Dedifferentiated amniotic fluid mesenchymal stem cell (primary cell): ENCODE results near the gene MRPS9.

Source experiments
- DNase-seq: peaks from one replicate; pipeline ENCODE4 v3.0.0-alpha.2; 2016; ENCODE audit errors: extremely low spot score

Gene MRPS9

GRCh38 chr2:105118960-105119359 is 81.1 kb downstream of the MRPS9 start:
- DNase-seq = no peak

GRCh38 chr2:105121434-105121833 is 83.6 kb downstream of the MRPS9 start:
- DNase-seq = no peak

GRCh38 chr2:105125428-105125827 is 87.6 kb downstream of the MRPS9 start:
- DNase-seq = no peak

GRCh38 chr2:105125920-105126319 is 88.1 kb downstream of the MRPS9 start:
- no peak for DNase-seq

- no peak for DNase-seq
Observed at GRCh38 chr2:105126336-105126735, 88.5 kb downstream of the MRPS9 start.

- DNase-seq = no peak
Observed at GRCh38 chr2:105127289-105127915, 89.5 kb downstream of the MRPS9 start.

- no peak for DNase-seq
Observed at GRCh38 chr2:105129722-105130232, 91.9 kb downstream of the MRPS9 start.

- no peak for DNase-seq
Observed at GRCh38 chr2:105130546-105130945, 92.7 kb downstream of the MRPS9 start.

GRCh38 chr2:105134081-105134480 is 96.2 kb downstream of the MRPS9 start:
- DNase-seq = no peak

- no peak for DNase-seq
Observed at GRCh38 chr2:105135436-105135835, 97.6 kb downstream of the MRPS9 start.

- no peak for DNase-seq
Observed at GRCh38 chr2:105136394-105136793, 98.5 kb downstream of the MRPS9 start.

GRCh38 chr2:105138643-105139042 is 100.8 kb downstream of the MRPS9 start:
- no peak for DNase-seq

GRCh38 chr2:105139556-105140239 is 101.8 kb downstream of the MRPS9 start:
- DNase-seq = no peak

- no peak for DNase-seq
Observed at GRCh38 chr2:105140240-105140568, 102.3 kb downstream of the MRPS9 start.

GRCh38 chr2:105141099-105141614 is 103.3 kb downstream of the MRPS9 start:
- no peak for DNase-seq

GRCh38 chr2:105142239-105142638 is 104.4 kb downstream of the MRPS9 start:
- no peak for DNase-seq

- DNase-seq = no peak
Observed at GRCh38 chr2:105143094-105143466, 105.2 kb downstream of the MRPS9 start.

- no peak for DNase-seq
Observed at GRCh38 chr2:105143467-105144151, 105.7 kb downstream of the MRPS9 start.

GRCh38 chr2:105144152-105144940 is 106.5 kb downstream of the MRPS9 start:
- DNase-seq = no peak

- no peak for DNase-seq
Observed at GRCh38 chr2:105144941-105145300, 107.1 kb downstream of the MRPS9 start.

GRCh38 chr2:105149272-105149671 is 111.4 kb downstream of the MRPS9 start:
- DNase-seq = no peak
